Measurements from ENCODE around the gene DDX39B. TPM values are rescaled to one million over a fixed set of nuclear protein-coding genes. Genes with fewer than 3 reads are reported as not detected.

DDX39B gene
- total and polyA plus RNA-seq, 9 donors: 212 to 404 (median 339) TPM

DNA sequence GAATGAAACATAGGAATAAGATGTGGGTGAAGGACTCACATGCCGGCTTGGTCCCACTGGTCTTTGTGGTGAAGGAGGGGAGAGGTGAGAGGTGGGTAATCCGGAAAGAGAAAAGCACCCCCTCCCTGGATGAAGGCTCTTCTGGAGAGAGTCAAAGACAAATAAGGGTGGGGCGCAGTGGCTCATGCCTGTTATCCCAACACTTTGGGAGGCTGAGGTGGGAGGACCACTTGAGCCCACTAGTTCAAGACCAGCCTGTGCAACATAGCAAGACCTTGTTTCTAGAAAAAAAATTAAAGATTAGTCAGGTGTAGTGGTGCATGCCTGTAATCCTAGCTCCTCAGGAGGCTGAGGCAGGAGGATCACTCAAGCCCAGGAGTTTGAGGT is 37.3 kb upstream of the DDX39B start:
- H3K4me1 ChIP-seq (ENCODE audit: insufficient read depth): peaks cover 5% of the 10 kb centered on the region
- no peak for DNase-seq
- no peaks in the 10 kb centered on the region for H3K36me3 ChIP-seq
- H3K4me3 ChIP-seq: no peak overlapping the region
- intact Hi-C loops (cut with DNase I): no loop called here
- H3K27me3 ChIP-seq: no peaks in the 10 kb centered on the region
- no peak for TF ChIP-seq POLR2A (IDR thresholded peaks at IDR 0.05)
- TF ChIP-seq, protein P1, sequence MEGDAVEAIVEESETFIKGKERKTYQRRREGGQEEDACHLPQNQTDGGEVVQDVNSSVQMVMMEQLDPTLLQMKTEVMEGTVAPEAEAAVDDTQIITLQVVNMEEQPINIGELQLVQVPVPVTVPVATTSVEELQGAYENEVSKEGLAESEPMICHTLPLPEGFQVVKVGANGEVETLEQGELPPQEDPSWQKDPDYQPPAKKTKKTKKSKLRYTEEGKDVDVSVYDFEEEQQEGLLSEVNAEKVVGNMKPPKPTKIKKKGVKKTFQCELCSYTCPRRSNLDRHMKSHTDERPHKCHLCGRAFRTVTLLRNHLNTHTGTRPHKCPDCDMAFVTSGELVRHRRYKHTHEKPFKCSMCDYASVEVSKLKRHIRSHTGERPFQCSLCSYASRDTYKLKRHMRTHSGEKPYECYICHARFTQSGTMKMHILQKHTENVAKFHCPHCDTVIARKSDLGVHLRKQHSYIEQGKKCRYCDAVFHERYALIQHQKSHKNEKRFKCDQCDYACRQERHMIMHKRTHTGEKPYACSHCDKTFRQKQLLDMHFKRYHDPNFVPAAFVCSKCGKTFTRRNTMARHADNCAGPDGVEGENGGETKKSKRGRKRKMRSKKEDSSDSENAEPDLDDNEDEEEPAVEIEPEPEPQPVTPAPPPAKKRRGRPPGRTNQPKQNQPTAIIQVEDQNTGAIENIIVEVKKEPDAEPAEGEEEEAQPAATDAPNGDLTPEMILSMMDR (IDR thresholded peaks at IDR 0.05): no peak
- no peak for TF ChIP-seq EP300 (IDR thresholded peaks at IDR 0.05)
- 85 to 89% (median 86%) methylated on average over 3 of the region's 3 CpGs for WGBS, 3 donors
- H3K27ac ChIP-seq: no peak overlapping the region
- H3K9me3 ChIP-seq: no peaks in the 10 kb centered on the region

DNA sequence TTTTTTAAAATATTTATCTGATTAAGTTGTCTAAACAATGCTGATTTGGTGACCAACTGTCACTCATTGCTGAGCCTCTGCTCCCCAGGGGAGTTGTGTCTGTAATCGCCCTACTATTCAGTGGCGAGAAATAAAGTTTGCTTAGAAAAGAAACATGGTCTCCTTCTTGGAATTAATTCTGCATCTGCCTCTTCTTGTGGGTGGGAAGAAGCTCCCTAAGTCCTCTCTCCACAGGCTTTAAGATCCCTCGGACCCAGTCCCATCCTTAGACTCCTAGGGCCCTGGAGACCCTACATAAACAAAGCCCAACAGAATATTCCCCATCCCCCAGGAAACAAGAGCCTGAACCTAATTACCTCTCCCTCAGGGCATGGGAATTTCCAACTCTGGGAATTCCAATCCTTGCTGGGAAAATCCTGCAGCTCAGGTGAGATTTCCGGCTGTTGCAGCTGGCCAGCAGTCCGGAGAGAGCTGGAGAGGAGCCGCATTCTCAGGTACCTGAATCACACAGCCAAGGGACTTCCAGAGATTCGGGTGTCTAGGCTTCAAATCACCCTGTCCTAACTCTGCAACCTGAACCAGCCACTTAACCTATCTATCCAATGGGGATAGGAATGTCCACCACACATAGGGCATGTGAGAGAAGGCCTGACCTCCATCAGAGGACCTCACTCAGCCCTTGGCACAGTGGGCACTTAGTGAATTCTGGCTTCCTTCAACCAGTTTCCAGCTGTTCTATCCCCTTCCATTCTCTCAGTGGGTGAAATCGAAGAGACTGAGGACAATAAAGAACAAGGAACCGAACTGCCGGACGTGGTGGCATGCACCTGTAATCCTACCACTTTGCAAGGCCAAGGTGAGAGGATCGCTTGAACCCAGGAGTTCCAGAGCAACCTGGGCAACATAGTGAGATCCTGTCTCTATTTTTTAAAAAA is 36.6 kb upstream of the DDX39B start:
- no peaks in the 10 kb centered on the region for H3K9me3 ChIP-seq
- 82 to 86% (median 86%) methylated on average over 12 of the region's 12 CpGs for WGBS, 3 donors

GRCh38 chr6:31577579-31577966 is 35.8 kb upstream of the DDX39B start:
- WGBS, 3 donors: 79 to 95% (median 85%) methylated on average over 3 of the region's 3 CpGs
- intact Hi-C loops (cut with DNase I): no loop called here

More for the DNA sequence above, 36.6 kb upstream of the DDX39B start:
- Histone ChIP-seq H3K4me3 (no peak overlapping the region), H3K4me1 (ENCODE audit: insufficient read depth) (peaks cover 5% of the 10 kb centered on the region), H3K27me3 (no peaks in the 10 kb centered on the region), H3K36me3 (no peaks in the 10 kb centered on the region), H3K27ac (no peak overlapping the region)
- intact Hi-C loops (cut with DNase I): no loop called here
- TF ChIP-seq, protein P1 (IDR thresholded peaks at IDR 0.05): no peak
- no peak for TF ChIP-seq EP300 (IDR thresholded peaks at IDR 0.05)
- TF ChIP-seq POLR2A (IDR thresholded peaks at IDR 0.05): no peak
- DNase-seq: no peak

GRCh38 chr6:31576897-31577578 is 35.2 kb upstream of the DDX39B start:
- Histone ChIP-seq H3K27ac (no peak overlapping the region), H3K9me3 (no peaks in the 10 kb centered on the region), H3K27me3 (no peaks in the 10 kb centered on the region), H3K4me3 (no peak overlapping the region), H3K4me1 (ENCODE audit: insufficient read depth) (peaks cover 5% of the 10 kb centered on the region), H3K36me3 (no peaks in the 10 kb centered on the region)
- no peak for DNase-seq
- no peak for TF ChIP-seq EP300 (IDR thresholded peaks at IDR 0.05)
- TF ChIP-seq POLR2A (IDR thresholded peaks at IDR 0.05): no peak
- TF ChIP-seq, protein P1 (IDR thresholded peaks at IDR 0.05): no peak
- 85 to 88% (median 88%) methylated on average over 19 of the region's 19 CpGs for WGBS, 3 donors
- intact Hi-C loops (cut with DNase I): no loop called here

More at GRCh38 chr6:31577579-31577966, 35.8 kb upstream of the DDX39B start:
- no peak overlapping the region for H3K4me3 ChIP-seq
- DNase-seq: no peak
- no peak overlapping the region for H3K27ac ChIP-seq
- TF ChIP-seq, protein P1 (IDR thresholded peaks at IDR 0.05): no peak
- TF ChIP-seq POLR2A (IDR thresholded peaks at IDR 0.05) (no peak), EP300 (IDR thresholded peaks at IDR 0.05) (no peak)
- H3K4me1 ChIP-seq (ENCODE audit: insufficient read depth): peaks cover 5% of the 10 kb centered on the region
- no peaks in the 10 kb centered on the region for H3K36me3 ChIP-seq
- H3K9me3 ChIP-seq: no peaks in the 10 kb centered on the region
- H3K27me3 ChIP-seq: no peaks in the 10 kb centered on the region
